ENCODE data around the gene CENPL.

The CENPL gene

GRCh38 chr1:173784997-173785396 is 39.7 kb downstream of the CENPL start:
- Histone ChIP-seq H4K12ac (ENCODE audit: low read depth, low read length) (no peak overlapping the region), H3K9ac (ENCODE audit: low read length) (no peak overlapping the region), H3K14ac (ENCODE audit: low read length) (no peak overlapping the region), H3K4me1 (ENCODE audit: control insufficient read depth in 1 of 2, insufficient read depth in 2 of 2, low read length in 2 of 2) (no peaks in the 10 kb centered on the region), H3K4me2 (ENCODE audit: low read length) (no peak overlapping the region), H2BK12ac (ENCODE audit: low read length) (no peak overlapping the region), H4K8ac (ENCODE audit: low read depth, low read length) (no peak overlapping the region), H3K79me2 (ENCODE audit: control insufficient read depth, insufficient read depth, low read length, poor library complexity) (no peaks in the 10 kb centered on the region), H3K23ac (ENCODE audit: low read length) (no peak overlapping the region), H3K9me3 (ENCODE audit: insufficient read depth, low read depth, low read length) (no peaks in the 10 kb centered on the region), H2BK120ac (ENCODE audit: insufficient read depth, low read length, poor library complexity) (no peak overlapping the region), H3K4ac (ENCODE audit: low read depth, low read length) (no peak overlapping the region), H3K27me3 (ENCODE audit: insufficient read depth, low read length) (no peaks in the 10 kb centered on the region), H2AK5ac (ENCODE audit: low read length) (no peak overlapping the region), H3K27ac (ENCODE audit: low read depth, low read length) (no peak overlapping the region), H2BK5ac (ENCODE audit: low read depth, low read length, poor library complexity) (no peak overlapping the region), H3K36me3 (ENCODE audit: control insufficient read depth in 1 of 2, insufficient read depth in 2 of 2, low read length in 2 of 2) (peaks cover 4% of the 10 kb centered on the region in 2 experiments), H3K18ac (ENCODE audit: low read length) (no peak overlapping the region), H2AFZ (ENCODE audit: insufficient read depth, low read length, poor library complexity) (no peak overlapping the region), H3K4me3 (ENCODE audit: low read depth, low read length) (no peak overlapping the region), H3K79me1 (ENCODE audit: low read length) (no peaks in the 10 kb centered on the region), H4K91ac (ENCODE audit: low read depth, low read length) (no peak overlapping the region)
- WGBS (ENCODE audit: extremely low coverage, insufficient coverage, insufficient read length), result no CpG with 5 or more reads among the region's 7 CpGs
- no peak for DNase-seq

DNA sequence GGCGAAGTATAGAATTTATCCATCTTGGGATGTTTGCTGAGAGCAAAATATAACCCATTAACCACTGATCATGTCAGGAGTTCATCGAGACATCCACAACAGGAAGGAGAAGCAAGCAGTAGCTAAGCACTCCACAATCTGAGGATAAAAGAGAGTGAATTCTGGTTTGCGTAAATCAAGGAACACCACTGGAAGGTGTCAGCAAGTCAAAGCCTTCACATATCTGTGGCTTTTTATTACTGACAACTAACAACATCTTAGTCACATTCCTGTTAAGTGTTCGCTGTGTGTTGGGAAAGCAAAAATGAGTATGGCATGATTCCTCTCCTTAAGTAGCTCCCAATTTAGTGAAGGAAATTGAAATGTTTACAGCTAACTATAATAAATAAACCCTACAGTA is 44.7 kb downstream of the CENPL start:
- no peak for DNase-seq

GRCh38 chr1:173775578-173776226 is 49.0 kb downstream of the CENPL start:
- no peak overlapping the region for H2BK5ac ChIP-seq (ENCODE audit: low read depth, low read length, poor library complexity)
- H3K14ac ChIP-seq (ENCODE audit: low read length), result no peak overlapping the region
- no CpG with 5 or more reads among the region's 5 CpGs for WGBS (ENCODE audit: extremely low coverage, insufficient coverage, insufficient read length)
- H3K79me2 ChIP-seq (ENCODE audit: control insufficient read depth, insufficient read depth, low read length, poor library complexity), result no peaks in the 10 kb centered on the region
- no peak for DNase-seq
- peaks cover under 1 to 2% of the 10 kb centered on the region in 2 experiments for H3K36me3 ChIP-seq (ENCODE audit: control insufficient read depth in 1 of 2, insufficient read depth in 2 of 2, low read length in 2 of 2)
- no peaks in the 10 kb centered on the region for H3K27me3 ChIP-seq (ENCODE audit: insufficient read depth, low read length)
- no peak overlapping the region for H4K12ac ChIP-seq (ENCODE audit: low read depth, low read length)
- no peak overlapping the region for H3K9ac ChIP-seq (ENCODE audit: low read length)
- no peak overlapping the region for H4K91ac ChIP-seq (ENCODE audit: low read depth, low read length)
- H2BK12ac ChIP-seq (ENCODE audit: low read length), result no peak overlapping the region
- H2BK120ac ChIP-seq (ENCODE audit: insufficient read depth, low read length, poor library complexity), result no peak overlapping the region
- no peaks in the 10 kb centered on the region for H3K4me1 ChIP-seq (ENCODE audit: control insufficient read depth in 1 of 2, insufficient read depth in 2 of 2, low read length in 2 of 2)
- H4K8ac ChIP-seq (ENCODE audit: low read depth, low read length), result no peak overlapping the region
- H3K4me3 ChIP-seq (ENCODE audit: low read depth, low read length), result no peak overlapping the region
- H2AK5ac ChIP-seq (ENCODE audit: low read length), result no peak overlapping the region
- H3K4me2 ChIP-seq (ENCODE audit: low read length), result no peak overlapping the region
- H3K9me3 ChIP-seq (ENCODE audit: insufficient read depth, low read depth, low read length), result no peaks in the 10 kb centered on the region
- H3K27ac ChIP-seq (ENCODE audit: low read depth, low read length), result no peak overlapping the region
- no peak overlapping the region for H3K18ac ChIP-seq (ENCODE audit: low read length)
- no peak overlapping the region for H3K23ac ChIP-seq (ENCODE audit: low read length)
- no peak overlapping the region for H2AFZ ChIP-seq (ENCODE audit: insufficient read depth, low read length, poor library complexity)
- H3K4ac ChIP-seq (ENCODE audit: low read depth, low read length), result no peak overlapping the region
- no peaks in the 10 kb centered on the region for H3K79me1 ChIP-seq (ENCODE audit: low read length)

More for the DNA sequence above, 44.7 kb downstream of the CENPL start:
- Histone ChIP-seq H3K27me3 (ENCODE audit: insufficient read depth, low read length) (no peaks in the 10 kb centered on the region), H3K18ac (ENCODE audit: low read length) (no peak overlapping the region), H3K9ac (ENCODE audit: low read length) (no peak overlapping the region), H3K79me1 (ENCODE audit: low read length) (no peaks in the 10 kb centered on the region), H3K79me2 (ENCODE audit: control insufficient read depth, insufficient read depth, low read length, poor library complexity) (no peaks in the 10 kb centered on the region), H3K4me1 (ENCODE audit: control insufficient read depth in 1 of 2, insufficient read depth in 2 of 2, low read length in 2 of 2) (no peaks in the 10 kb centered on the region), H2BK5ac (ENCODE audit: low read depth, low read length, poor library complexity) (no peak overlapping the region), H3K36me3 (ENCODE audit: control insufficient read depth in 1 of 2, insufficient read depth in 2 of 2, low read length in 2 of 2) (peaks cover 4 to 6% of the 10 kb centered on the region in 2 experiments), H4K8ac (ENCODE audit: low read depth, low read length) (no peak overlapping the region), H3K4ac (ENCODE audit: low read depth, low read length) (no peak overlapping the region), H2BK12ac (ENCODE audit: low read length) (no peak overlapping the region), H3K23ac (ENCODE audit: low read length) (no peak overlapping the region), H4K91ac (ENCODE audit: low read depth, low read length) (no peak overlapping the region), H4K12ac (ENCODE audit: low read depth, low read length) (no peak overlapping the region), H2BK120ac (ENCODE audit: insufficient read depth, low read length, poor library complexity) (no peak overlapping the region), H2AK5ac (ENCODE audit: low read length) (no peak overlapping the region), H3K4me3 (ENCODE audit: low read depth, low read length) (no peak overlapping the region), H3K27ac (ENCODE audit: low read depth, low read length) (no peak overlapping the region), H2AFZ (ENCODE audit: insufficient read depth, low read length, poor library complexity) (no peak overlapping the region), H3K14ac (ENCODE audit: low read length) (no peak overlapping the region), H3K4me2 (ENCODE audit: low read length) (no peak overlapping the region), H3K9me3 (ENCODE audit: insufficient read depth, low read depth, low read length) (no peaks in the 10 kb centered on the region)
- no CpG with 5 or more reads among the region's 4 CpGs for WGBS (ENCODE audit: extremely low coverage, insufficient coverage, insufficient read length)

DNA sequence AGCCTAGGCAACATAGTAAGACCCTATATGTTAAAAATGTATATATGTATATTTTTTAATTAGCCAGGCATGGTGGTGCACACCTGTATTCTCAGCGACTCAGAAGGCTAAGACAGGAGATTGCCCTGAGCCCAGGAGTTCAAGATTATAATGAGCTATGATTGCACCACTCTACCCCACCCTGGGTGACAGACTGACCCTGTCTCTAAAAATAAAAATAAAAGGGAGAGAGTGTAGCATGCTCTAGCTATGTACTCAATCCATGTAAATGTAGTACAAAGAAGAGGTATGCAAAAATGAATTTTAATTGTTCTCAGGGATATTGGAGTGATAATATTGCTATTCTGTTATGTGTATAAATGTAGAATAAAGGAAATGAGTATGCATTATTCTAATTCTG is 53.1 kb downstream of the CENPL start:
- H3K14ac ChIP-seq (ENCODE audit: low read length), result no peak overlapping the region
- no peak overlapping the region for H3K23ac ChIP-seq (ENCODE audit: low read length)
- H2BK120ac ChIP-seq (ENCODE audit: insufficient read depth, low read length, poor library complexity), result no peak overlapping the region
- no peak overlapping the region for H3K18ac ChIP-seq (ENCODE audit: low read length)
- no peak overlapping the region for H4K12ac ChIP-seq (ENCODE audit: low read depth, low read length)
- H3K9ac ChIP-seq (ENCODE audit: low read length), result no peak overlapping the region
- no peak overlapping the region for H2AFZ ChIP-seq (ENCODE audit: insufficient read depth, low read length, poor library complexity)
- H3K4me1 ChIP-seq (ENCODE audit: control insufficient read depth in 1 of 2, insufficient read depth in 2 of 2, low read length in 2 of 2), result no peaks in the 10 kb centered on the region
- H3K36me3 ChIP-seq (ENCODE audit: control insufficient read depth in 1 of 2, insufficient read depth in 2 of 2, low read length in 2 of 2), result peaks cover 0 to 2% of the 10 kb centered on the region in 2 experiments
- no peak overlapping the region for H3K27ac ChIP-seq (ENCODE audit: low read depth, low read length)
- H2AK5ac ChIP-seq (ENCODE audit: low read length), result no peak overlapping the region
- no peaks in the 10 kb centered on the region for H3K79me1 ChIP-seq (ENCODE audit: low read length)
- no peaks in the 10 kb centered on the region for H3K9me3 ChIP-seq (ENCODE audit: insufficient read depth, low read depth, low read length)
- no peak overlapping the region for H3K4me3 ChIP-seq (ENCODE audit: low read depth, low read length)
- no peak overlapping the region for H3K4ac ChIP-seq (ENCODE audit: low read depth, low read length)
- H4K8ac ChIP-seq (ENCODE audit: low read depth, low read length), result no peak overlapping the region
- H3K27me3 ChIP-seq (ENCODE audit: insufficient read depth, low read length), result no peaks in the 10 kb centered on the region
- no peak overlapping the region for H2BK5ac ChIP-seq (ENCODE audit: low read depth, low read length, poor library complexity)
- no CpG with 5 or more reads among the region's 1 CpG for WGBS (ENCODE audit: extremely low coverage, insufficient coverage, insufficient read length)
- no peak overlapping the region for H4K91ac ChIP-seq (ENCODE audit: low read depth, low read length)
- no peak overlapping the region for H2BK12ac ChIP-seq (ENCODE audit: low read length)
- no peak overlapping the region for H3K4me2 ChIP-seq (ENCODE audit: low read length)
- DNase-seq, result no peak
- H3K79me2 ChIP-seq (ENCODE audit: control insufficient read depth, insufficient read depth, low read length, poor library complexity), result no peaks in the 10 kb centered on the region

All from trophoblast cell (in vitro differentiated cells and primary cell).